WTC11 (cell line): ENCODE measurements around the gene SLC8B1. TPM values are rescaled to one million over a fixed set of nuclear protein-coding genes. Genes with fewer than 3 reads are reported as not detected.

Experiments used
- ATAC-seq: fragments of 200-7000 bp; cut with Tn5 transposase; 2 replicates; pipeline ENCODE4 v1.10.0; 2021; ENCODE audit warnings: mild to moderate bottlenecking, moderate library complexity
- CTCF ChIA-PET: fragments of 300-600 bp; sonication (Branson Sonifier 250); formaldehyde crosslinking; loops from one replicate; lab custom pipeline; 2021; ENCODE audit warnings: antibody characterized with exemption; lab: Charles Lee
- POLR2A ChIA-PET: fragments of 350-600 bp; sonication (Branson Sonifier 250); formaldehyde crosslinking; loops from one replicate; lab custom pipeline; 2021; ENCODE audit warnings: antibody characterized with exemption; lab: Charles Lee
- DNase-seq: peaks from one replicate; pipeline ENCODE4 v3.0.0; 2021; ENCODE audit warnings: low spot score
- H3K27ac Mint-ChIP-seq: 2 replicates; pipeline ENCODE4 v1.8.0; 2021; ENCODE audit warnings: mixed read lengths
- H3K27me3 Mint-ChIP-seq: 2 replicates; pipeline ENCODE4 v1.8.0; 2021; ENCODE audit warnings: low read depth, mild to moderate bottlenecking, moderate library complexity, mixed read lengths
- H3K36me3 Mint-ChIP-seq: 2 replicates; pipeline ENCODE4 v1.8.0; 2021; ENCODE audit warnings: mixed read lengths
- H3K4me1 Mint-ChIP-seq: 2 replicates; pipeline ENCODE4 v1.8.0; 2022; ENCODE audit warnings: mixed read lengths
- H3K4me3 Mint-ChIP-seq: 2 replicates; pipeline ENCODE4 v1.8.0; 2021; ENCODE audit warnings: mild to moderate bottlenecking, moderate library complexity, mixed read lengths
- H3K9me3 Mint-ChIP-seq: 2 replicates; pipeline ENCODE4 v1.8.0; 2021; ENCODE audit warnings: mixed read lengths
- ATF1 ChIP-seq: sonication (generic); formaldehyde crosslinking; IDR thresholded peaks from 2 replicates; pipeline ENCODE4 v1.8.1; 2023; ENCODE audit warnings: mild to moderate bottlenecking, moderate library complexity, missing genetic modification reagents
- ELF4 ChIP-seq: sonication (generic); formaldehyde crosslinking; IDR thresholded peaks from 2 replicates; pipeline ENCODE4 v1.8.1; 2022; ENCODE audit warnings: low read depth, mild to moderate bottlenecking, moderate library complexity, missing genetic modification reagents
- EMX1 ChIP-seq: fragments of 250-450 bp; sonication (Bioruptor Pico); IDR thresholded peaks from 2 replicates; pipeline ENCODE4 v1.8.0; 2021; ENCODE audit warnings: mild to moderate bottlenecking
- ETV6 ChIP-seq: sonication (generic); formaldehyde crosslinking; IDR thresholded peaks from 2 replicates; pipeline ENCODE4 v1.8.1; 2022; ENCODE audit warnings: mild to moderate bottlenecking, missing genetic modification reagents
- GRHL2 ChIP-seq: fragments of 250-450 bp; sonication (Bioruptor Pico); IDR thresholded peaks from 2 replicates; pipeline ENCODE4 v1.8.0; 2022; ENCODE audit warnings: mild to moderate bottlenecking, moderate library complexity; ENCODE audit not compliant: insufficient replicate concordance, severe bottlenecking
- GTF2I ChIP-seq: fragments of 250-450 bp; sonication (Bioruptor Pico); conservative IDR thresholded peaks from 2 replicates; pipeline ENCODE4 v1.4.0; 2021; ENCODE audit warnings: mild to moderate bottlenecking
- HMGA2 ChIP-seq: fragments of 250-450 bp; sonication (Bioruptor Pico); IDR thresholded peaks from 2 replicates; pipeline ENCODE4 v1.4.0; 2021; ENCODE audit warnings: mild to moderate bottlenecking, moderate library complexity
- HMGXB4 ChIP-seq: sonication (generic); formaldehyde crosslinking; IDR thresholded peaks from 2 replicates; pipeline ENCODE4 v1.8.1; 2023; ENCODE audit warnings: mild to moderate bottlenecking, moderate library complexity, missing genetic modification reagents
- MXD4 ChIP-seq: fragments of 250-450 bp; sonication (Bioruptor Pico); IDR thresholded peaks from 2 replicates; pipeline ENCODE4 v1.8.0; 2021; ENCODE audit warnings: mild to moderate bottlenecking, moderate library complexity, borderline replicate concordance
- PRRX2 ChIP-seq: fragments of 250-450 bp; sonication (Bioruptor Pico); IDR thresholded peaks from 2 replicates; pipeline ENCODE4 v1.8.0; 2021; ENCODE audit warnings: mild to moderate bottlenecking
- RELA ChIP-seq: sonication (generic); formaldehyde crosslinking; IDR thresholded peaks from 2 replicates; pipeline ENCODE4 v1.8.1; 2022; ENCODE audit warnings: missing genetic modification reagents, mild to moderate bottlenecking, borderline replicate concordance
- SMAD4 ChIP-seq: sonication (generic); formaldehyde crosslinking; IDR thresholded peaks from 2 replicates; pipeline ENCODE4 v1.8.0; 2022; ENCODE audit warnings: mild to moderate bottlenecking, missing genetic modification reagents
- ZNF121 ChIP-seq: sonication (generic); formaldehyde crosslinking; IDR thresholded peaks from 2 replicates; pipeline ENCODE4 v1.8.0; 2023; ENCODE audit warnings: missing genetic modification reagents
- ZNF263 ChIP-seq: sonication (generic); formaldehyde crosslinking; IDR thresholded peaks from 2 replicates; pipeline ENCODE4 v1.8.1; 2022; ENCODE audit warnings: low read depth, mild to moderate bottlenecking, moderate library complexity, missing genetic modification reagents
- ZNF396 ChIP-seq: fragments of 250-450 bp; sonication (Bioruptor Pico); IDR thresholded peaks from 2 replicates; pipeline ENCODE4 v1.8.0; 2021; ENCODE audit warnings: mild to moderate bottlenecking, moderate library complexity, borderline replicate concordance
- ZNF416 ChIP-seq: fragments of 250-450 bp; sonication (Bioruptor Pico); IDR thresholded peaks from 2 replicates; pipeline ENCODE4 v1.9.0; 2021; ENCODE audit warnings: mild to moderate bottlenecking, inconsistent platforms
- total RNA-seq: library from RNA; stranded (reverse); gene quantifications from 3 replicates; pipeline ENCODE4 v1.2.3, GENCODE V29; 2021
- TF ChIP-seq, protein P1 (sequence below): sonication (generic); formaldehyde crosslinking; IDR thresholded peaks from 2 replicates; pipeline ENCODE4 v1.8.0; 2022; ENCODE audit warnings: mild to moderate bottlenecking, missing genetic modification reagents
- TF ChIP-seq, protein P2 (sequence below): sonication (generic); formaldehyde crosslinking; IDR thresholded peaks from 2 replicates; pipeline ENCODE4 v1.8.0; 2023; ENCODE audit warnings: mild to moderate bottlenecking, missing genetic modification reagents
- TF ChIP-seq, protein P3 (sequence below): sonication (generic); formaldehyde crosslinking; conservative IDR thresholded peaks from 2 replicates; pipeline ENCODE4 v1.8.1; 2022; ENCODE audit warnings: mild to moderate bottlenecking, missing genetic modification reagents

SLC8B1 gene
- total RNA-seq, 1 experiment from 2014 or later = 13.8 TPM

DNA sequence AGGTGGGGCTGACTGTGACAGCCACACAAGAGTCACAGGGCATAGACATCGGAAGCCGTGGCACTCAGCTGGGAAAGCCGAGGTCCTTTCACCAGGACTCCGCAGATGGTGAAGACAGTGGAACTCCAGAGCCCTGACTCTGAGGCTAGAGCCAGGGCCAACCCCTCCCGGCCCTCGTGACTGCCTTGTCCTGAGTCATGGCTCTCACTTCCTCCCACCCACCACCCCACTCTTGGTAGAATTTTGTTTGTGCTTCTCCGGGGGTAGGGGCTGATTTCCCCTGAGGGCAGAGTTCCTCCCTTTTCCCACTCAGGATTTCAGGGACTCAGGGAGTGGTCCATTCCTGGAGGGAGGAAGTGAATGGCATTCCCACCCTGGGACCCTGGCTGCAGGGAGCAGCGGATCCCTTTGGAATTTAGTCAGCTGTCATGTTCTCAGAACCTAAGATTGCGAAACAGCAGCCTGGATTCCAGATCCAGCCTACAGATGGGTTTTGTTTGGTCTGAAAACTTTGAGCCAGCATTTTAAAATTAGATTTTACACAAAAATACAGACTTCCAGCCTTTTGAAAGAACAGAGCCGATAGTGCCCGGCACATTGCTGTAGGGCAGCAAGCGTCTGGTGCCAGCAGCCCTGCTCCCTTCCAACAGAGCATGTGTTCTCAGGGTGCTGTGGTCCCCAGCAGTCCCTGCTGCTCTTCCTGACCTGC is 62.9 kb downstream of the SLC8B1 start:
- POLR2A ChIA-PET = no interaction called here
- DNase-seq (no peak), ATAC-seq (no peak)
- H3K27ac Mint-ChIP-seq = peak overlapping the region; percentile 23; the same call in 1 of the 2 replicates
- CTCF ChIA-PET = no interaction called here
- no peak for TF ChIP-seq ATF1 (CRISPR knock-in tag)
- TF ChIP-seq, protein P1, sequence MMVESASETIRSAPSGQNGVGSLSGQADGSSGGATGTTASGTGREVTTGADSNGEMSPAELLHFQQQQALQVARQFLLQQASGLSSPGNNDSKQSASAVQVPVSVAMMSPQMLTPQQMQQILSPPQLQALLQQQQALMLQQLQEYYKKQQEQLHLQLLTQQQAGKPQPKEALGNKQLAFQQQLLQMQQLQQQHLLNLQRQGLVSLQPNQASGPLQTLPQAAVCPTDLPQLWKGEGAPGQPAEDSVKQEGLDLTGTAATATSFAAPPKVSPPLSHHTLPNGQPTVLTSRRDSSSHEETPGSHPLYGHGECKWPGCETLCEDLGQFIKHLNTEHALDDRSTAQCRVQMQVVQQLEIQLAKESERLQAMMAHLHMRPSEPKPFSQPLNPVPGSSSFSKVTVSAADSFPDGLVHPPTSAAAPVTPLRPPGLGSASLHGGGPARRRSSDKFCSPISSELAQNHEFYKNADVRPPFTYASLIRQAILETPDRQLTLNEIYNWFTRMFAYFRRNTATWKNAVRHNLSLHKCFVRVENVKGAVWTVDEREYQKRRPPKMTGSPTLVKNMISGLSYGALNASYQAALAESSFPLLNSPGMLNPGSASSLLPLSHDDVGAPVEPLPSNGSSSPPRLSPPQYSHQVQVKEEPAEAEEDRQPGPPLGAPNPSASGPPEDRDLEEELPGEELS (CRISPR knock-in tag) = no peak
- no peak overlapping the region for H3K4me3 Mint-ChIP-seq
- H3K27me3 Mint-ChIP-seq = no peaks in the 10 kb centered on the region
- H3K36me3 Mint-ChIP-seq = peaks cover 15% of the 10 kb centered on the region; the same call in 1 of the 2 replicates
- no peaks in the 10 kb centered on the region for H3K9me3 Mint-ChIP-seq
- H3K4me1 Mint-ChIP-seq = no peaks in the 10 kb centered on the region

DNA sequence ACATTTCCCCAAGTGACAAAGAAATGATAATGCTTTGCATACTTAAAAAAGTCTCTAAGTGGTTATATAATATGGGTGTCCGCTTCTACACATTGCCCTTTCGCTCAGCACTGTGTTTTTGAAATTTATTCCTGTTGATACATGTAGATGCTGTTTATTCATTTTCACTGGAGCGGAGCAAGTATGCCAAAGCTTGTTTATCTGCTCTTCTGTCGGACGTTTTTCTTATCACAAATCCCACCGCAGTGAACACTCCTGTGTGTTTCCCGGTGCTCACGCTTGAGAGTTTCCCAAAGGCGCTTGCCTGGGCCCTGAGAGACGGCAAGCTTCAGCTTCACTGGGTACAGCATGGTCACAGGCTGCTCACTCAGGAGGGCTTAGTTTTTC is 63.5 kb downstream of the SLC8B1 start:
- Mint-ChIP-seq H3K9me3 (no peaks in the 10 kb centered on the region), H3K36me3 (peaks cover 17% of the 10 kb centered on the region; the same call in 1 of the 2 replicates), H3K4me3 (no peak overlapping the region)
- ATAC-seq = no peak
- DNase-seq = no peak
- CTCF ChIA-PET = interaction anchor here (0.6 kb wide), 1 partner anchor 83 kb away, joined by 4 read pairs; no protein-coding TSS in a partner anchor
- TF ChIP-seq HMGXB4 (CRISPR knock-in tag) (no peak), EMX1 (CRISPR knock-in tag) (no peak), GTF2I (CRISPR knock-in tag) (no peak), MXD4 (CRISPR knock-in tag) (no peak), ZNF396 (no peak), SMAD4 (CRISPR knock-in tag) (no peak), ELF4 (CRISPR knock-in tag) (no peak), RELA (CRISPR knock-in tag) (no peak), ZNF121 (CRISPR knock-in tag) (no peak), HMGA2 (CRISPR knock-in tag) (no peak), GRHL2 (CRISPR knock-in tag) (no peak), PRRX2 (CRISPR knock-in tag) (no peak), ZNF416 (CRISPR knock-in tag) (no peak), ETV6 (CRISPR knock-in tag) (no peak), ZNF263 (no peak)
- TF ChIP-seq, protein P2, sequence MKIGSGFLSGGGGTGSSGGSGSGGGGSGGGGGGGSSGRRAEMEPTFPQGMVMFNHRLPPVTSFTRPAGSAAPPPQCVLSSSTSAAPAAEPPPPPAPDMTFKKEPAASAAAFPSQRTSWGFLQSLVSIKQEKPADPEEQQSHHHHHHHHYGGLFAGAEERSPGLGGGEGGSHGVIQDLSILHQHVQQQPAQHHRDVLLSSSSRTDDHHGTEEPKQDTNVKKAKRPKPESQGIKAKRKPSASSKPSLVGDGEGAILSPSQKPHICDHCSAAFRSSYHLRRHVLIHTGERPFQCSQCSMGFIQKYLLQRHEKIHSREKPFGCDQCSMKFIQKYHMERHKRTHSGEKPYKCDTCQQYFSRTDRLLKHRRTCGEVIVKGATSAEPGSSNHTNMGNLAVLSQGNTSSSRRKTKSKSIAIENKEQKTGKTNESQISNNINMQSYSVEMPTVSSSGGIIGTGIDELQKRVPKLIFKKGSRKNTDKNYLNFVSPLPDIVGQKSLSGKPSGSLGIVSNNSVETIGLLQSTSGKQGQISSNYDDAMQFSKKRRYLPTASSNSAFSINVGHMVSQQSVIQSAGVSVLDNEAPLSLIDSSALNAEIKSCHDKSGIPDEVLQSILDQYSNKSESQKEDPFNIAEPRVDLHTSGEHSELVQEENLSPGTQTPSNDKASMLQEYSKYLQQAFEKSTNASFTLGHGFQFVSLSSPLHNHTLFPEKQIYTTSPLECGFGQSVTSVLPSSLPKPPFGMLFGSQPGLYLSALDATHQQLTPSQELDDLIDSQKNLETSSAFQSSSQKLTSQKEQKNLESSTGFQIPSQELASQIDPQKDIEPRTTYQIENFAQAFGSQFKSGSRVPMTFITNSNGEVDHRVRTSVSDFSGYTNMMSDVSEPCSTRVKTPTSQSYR (CRISPR knock-in tag) = no peak
- TF ChIP-seq, protein P3, sequence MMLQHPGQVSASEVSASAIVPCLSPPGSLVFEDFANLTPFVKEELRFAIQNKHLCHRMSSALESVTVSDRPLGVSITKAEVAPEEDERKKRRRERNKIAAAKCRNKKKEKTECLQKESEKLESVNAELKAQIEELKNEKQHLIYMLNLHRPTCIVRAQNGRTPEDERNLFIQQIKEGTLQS (CRISPR knock-in tag) = no peak
- TF ChIP-seq, all 79 proteins: peak for 0
- H3K27ac Mint-ChIP-seq = peak overlapping the region; percentile 23; the same call in 1 of the 2 replicates
- POLR2A ChIA-PET = no interaction called here
- H3K27me3 Mint-ChIP-seq = no peaks in the 10 kb centered on the region
- H3K4me1 Mint-ChIP-seq = no peaks in the 10 kb centered on the region
